ENCODE data around the gene SMURF1. TPM values are rescaled to one million over a fixed set of nuclear protein-coding genes. Genes with fewer than 3 reads are reported as not detected.

Gene SMURF1
- total and polyA plus RNA-seq, 2 donors (not counting 1 experiment from before 2014, with no cell fraction given): 17.2 to 18.7 TPM

DNA sequence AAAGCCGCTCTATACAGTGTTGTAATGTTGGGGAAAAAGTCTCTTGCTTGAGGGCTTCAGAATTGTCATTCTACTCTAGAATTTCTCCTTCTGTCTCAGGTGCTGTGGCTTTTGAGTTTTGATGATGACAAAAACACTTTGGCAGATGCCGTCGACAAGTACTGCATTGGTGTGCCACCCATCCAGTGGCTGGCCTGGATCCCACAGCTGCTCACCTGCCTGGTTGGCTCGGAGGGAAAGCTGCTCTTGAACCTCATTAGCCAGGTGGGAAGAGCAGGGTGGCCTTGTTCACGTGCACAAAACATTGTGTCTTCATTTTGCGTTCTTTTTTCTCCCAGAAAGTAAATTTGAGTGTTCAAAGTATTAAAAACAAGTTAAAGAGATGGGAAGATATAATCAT lies 153.6 kb downstream of the SMURF1 start:
- H2AFZ ChIP-seq (ENCODE audit: low read length): no peak overlapping the region
- H3K9me3 ChIP-seq (ENCODE audit: control insufficient read depth, insufficient read depth, low read depth, low read length): no peaks in the 10 kb centered on the region
- H3K4me3 ChIP-seq (replicated peaks in 1 of 4; ENCODE audit: control extremely low read depth in 1 of 4, insufficient read depth in 1 of 4, low read depth in 3 of 4, low read length in 4 of 4): no peak overlapping the region
- H3K27me3 ChIP-seq (ENCODE audit: control insufficient read depth, insufficient read depth, low read length): no peaks in the 10 kb centered on the region
- H3K36me3 ChIP-seq (ENCODE audit: control insufficient read depth, insufficient read depth, low read length): peaks cover 35% of the 10 kb centered on the region
- H3K79me2 ChIP-seq (ENCODE audit: control insufficient read depth, insufficient read depth, low read length): no peaks in the 10 kb centered on the region
- no peak overlapping the region for H3K27ac ChIP-seq (ENCODE audit: insufficient read depth, low read length)
- H3K4me2 ChIP-seq (ENCODE audit: extremely low read depth, insufficient read depth, low read length): no peak overlapping the region
- DNase-seq (ENCODE audit: low read depth in 2 of 2): no peak
- H4K20me1 ChIP-seq (ENCODE audit: control insufficient read depth, extremely low read depth, insufficient read depth, low read length): no peaks in the 10 kb centered on the region
- H3K9ac ChIP-seq (ENCODE audit: insufficient read depth, low read length): no peak overlapping the region
- TF ChIP-seq, protein P1, sequence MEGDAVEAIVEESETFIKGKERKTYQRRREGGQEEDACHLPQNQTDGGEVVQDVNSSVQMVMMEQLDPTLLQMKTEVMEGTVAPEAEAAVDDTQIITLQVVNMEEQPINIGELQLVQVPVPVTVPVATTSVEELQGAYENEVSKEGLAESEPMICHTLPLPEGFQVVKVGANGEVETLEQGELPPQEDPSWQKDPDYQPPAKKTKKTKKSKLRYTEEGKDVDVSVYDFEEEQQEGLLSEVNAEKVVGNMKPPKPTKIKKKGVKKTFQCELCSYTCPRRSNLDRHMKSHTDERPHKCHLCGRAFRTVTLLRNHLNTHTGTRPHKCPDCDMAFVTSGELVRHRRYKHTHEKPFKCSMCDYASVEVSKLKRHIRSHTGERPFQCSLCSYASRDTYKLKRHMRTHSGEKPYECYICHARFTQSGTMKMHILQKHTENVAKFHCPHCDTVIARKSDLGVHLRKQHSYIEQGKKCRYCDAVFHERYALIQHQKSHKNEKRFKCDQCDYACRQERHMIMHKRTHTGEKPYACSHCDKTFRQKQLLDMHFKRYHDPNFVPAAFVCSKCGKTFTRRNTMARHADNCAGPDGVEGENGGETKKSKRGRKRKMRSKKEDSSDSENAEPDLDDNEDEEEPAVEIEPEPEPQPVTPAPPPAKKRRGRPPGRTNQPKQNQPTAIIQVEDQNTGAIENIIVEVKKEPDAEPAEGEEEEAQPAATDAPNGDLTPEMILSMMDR (conservative IDR thresholded peaks at IDR 0.05 in 1 of 2, IDR thresholded peaks at IDR 0.05 in 1 of 2; ENCODE audit: low read depth in 1 of 2, low read length in 2 of 2): no peak
- no peak for TF ChIP-seq EZH2 (IDR thresholded peaks at IDR 0.05; ENCODE audit: low read length, missing control alignments)
- no peaks in the 10 kb centered on the region for H3K4me1 ChIP-seq (ENCODE audit: control insufficient read depth, extremely low read depth, insufficient read depth, low read length)

DNA sequence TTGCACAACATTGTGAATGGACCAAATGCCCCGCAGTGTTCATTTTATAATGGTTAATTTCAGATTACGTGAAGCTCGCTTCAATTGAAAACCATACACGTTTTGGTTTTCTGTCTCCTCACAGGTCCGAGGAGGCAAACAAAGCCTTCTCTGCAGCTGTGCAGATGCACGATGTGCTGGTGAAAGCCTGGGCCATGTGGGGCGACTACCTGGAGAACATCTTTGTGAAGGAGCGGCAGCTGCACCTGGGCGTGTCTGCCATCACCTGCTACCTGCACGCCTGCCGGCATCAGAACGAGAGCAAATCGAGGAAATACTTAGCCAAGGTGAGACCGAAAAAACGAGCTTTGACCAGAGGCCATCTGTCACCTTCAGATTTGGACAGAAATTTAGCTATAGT lies 155.3 kb downstream of the SMURF1 start:
- H3K4me3 ChIP-seq (replicated peaks in 1 of 4; ENCODE audit: control extremely low read depth in 1 of 4, insufficient read depth in 1 of 4, low read depth in 3 of 4, low read length in 4 of 4): no peak overlapping the region
- H3K9ac ChIP-seq (ENCODE audit: insufficient read depth, low read length): no peak overlapping the region
- no peaks in the 10 kb centered on the region for H3K27me3 ChIP-seq (ENCODE audit: control insufficient read depth, insufficient read depth, low read length)
- TF ChIP-seq, protein P1 (conservative IDR thresholded peaks at IDR 0.05 in 1 of 2, IDR thresholded peaks at IDR 0.05 in 1 of 2; ENCODE audit: low read depth in 1 of 2, low read length in 2 of 2): no peak
- TF ChIP-seq EZH2 (IDR thresholded peaks at IDR 0.05; ENCODE audit: low read length, missing control alignments): no peak
- H3K79me2 ChIP-seq (ENCODE audit: control insufficient read depth, insufficient read depth, low read length): no peaks in the 10 kb centered on the region
- DNase-seq (ENCODE audit: low read depth in 2 of 2): no peak
- H3K36me3 ChIP-seq (ENCODE audit: control insufficient read depth, insufficient read depth, low read length): peaks cover 32% of the 10 kb centered on the region
- no peaks in the 10 kb centered on the region for H3K9me3 ChIP-seq (ENCODE audit: control insufficient read depth, insufficient read depth, low read depth, low read length)
- H3K4me2 ChIP-seq (ENCODE audit: extremely low read depth, insufficient read depth, low read length): no peak overlapping the region
- no peaks in the 10 kb centered on the region for H3K4me1 ChIP-seq (ENCODE audit: control insufficient read depth, extremely low read depth, insufficient read depth, low read length)
- no peak overlapping the region for H3K27ac ChIP-seq (ENCODE audit: insufficient read depth, low read length)
- no peak overlapping the region for H2AFZ ChIP-seq (ENCODE audit: low read length)
- H4K20me1 ChIP-seq (ENCODE audit: control insufficient read depth, extremely low read depth, insufficient read depth, low read length): no peaks in the 10 kb centered on the region

DNA sequence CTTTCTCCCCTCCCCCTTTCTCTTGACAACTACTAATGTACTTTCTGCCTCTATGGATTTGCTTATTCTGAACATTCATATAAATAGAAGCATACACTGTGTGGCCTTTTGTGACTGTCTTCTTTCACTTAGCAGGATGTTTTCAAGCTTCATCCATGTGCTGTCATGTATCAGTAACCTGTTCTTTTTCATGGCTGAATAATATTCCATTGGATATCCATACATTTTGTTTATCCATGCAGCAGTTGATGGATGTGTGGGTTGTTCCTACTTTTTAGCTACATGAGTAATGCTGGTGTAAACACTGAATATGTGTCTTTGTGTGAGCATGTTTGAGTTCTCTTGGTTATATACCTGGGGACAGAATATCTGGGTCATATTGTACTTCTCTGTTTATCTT lies 158.0 kb downstream of the SMURF1 start:
- Histone ChIP-seq H3K4me2 (ENCODE audit: extremely low read depth, insufficient read depth, low read length) (no peak overlapping the region), H3K27ac (ENCODE audit: insufficient read depth, low read length) (no peak overlapping the region), H3K4me3 (replicated peaks in 1 of 4; ENCODE audit: control extremely low read depth in 1 of 4, insufficient read depth in 1 of 4, low read depth in 3 of 4, low read length in 4 of 4) (no peak overlapping the region), H3K4me1 (ENCODE audit: control insufficient read depth, extremely low read depth, insufficient read depth, low read length) (no peaks in the 10 kb centered on the region), H2AFZ (ENCODE audit: low read length) (no peak overlapping the region), H3K36me3 (ENCODE audit: control insufficient read depth, insufficient read depth, low read length) (peaks cover 28% of the 10 kb centered on the region), H3K9ac (ENCODE audit: insufficient read depth, low read length) (no peak overlapping the region), H4K20me1 (ENCODE audit: control insufficient read depth, extremely low read depth, insufficient read depth, low read length) (no peaks in the 10 kb centered on the region), H3K9me3 (ENCODE audit: control insufficient read depth, insufficient read depth, low read depth, low read length) (no peaks in the 10 kb centered on the region), H3K27me3 (ENCODE audit: control insufficient read depth, insufficient read depth, low read length) (no peaks in the 10 kb centered on the region), H3K79me2 (ENCODE audit: control insufficient read depth, insufficient read depth, low read length) (no peaks in the 10 kb centered on the region)
- no peak for DNase-seq (ENCODE audit: low read depth in 2 of 2)
- no peak for TF ChIP-seq EZH2 (IDR thresholded peaks at IDR 0.05; ENCODE audit: low read length, missing control alignments)
- TF ChIP-seq, protein P1 (conservative IDR thresholded peaks at IDR 0.05 in 1 of 2, IDR thresholded peaks at IDR 0.05 in 1 of 2; ENCODE audit: low read depth in 1 of 2, low read length in 2 of 2): no peak
